Effector memory CD4-positive, alpha-beta T cell (primary cell): Measurements from ENCODE around the gene DOC2B.
"Not testable (repeated sequence)": the region's sequence is repeated elsewhere in the genome, so short reads cannot be mapped to it uniquely, and the experiment has no call there.

Experiments used
- DNase-seq, 3 donors: peaks; one replicate each; pipeline ENCODE4 v3.0.0-alpha.2; 2020
- H3K27ac ChIP-seq: 2 replicates; pipeline ENCODE4 v1.7.0; 2013; ENCODE audit warnings: mild to moderate bottlenecking, low read length, moderate library complexity; ENCODE audit not compliant: insufficient read depth, poor library complexity, severe bottlenecking
- H3K27me3 ChIP-seq: replicated peaks from 2 replicates; pipeline ENCODE4 v1.7.0; 2013; ENCODE audit warnings: mild to moderate bottlenecking, low read length; ENCODE audit not compliant: insufficient read depth, control insufficient read depth, poor library complexity, severe bottlenecking
- H3K36me3 ChIP-seq: 2 replicates; pipeline ENCODE4 v1.7.0; 2013; ENCODE audit warnings: mild to moderate bottlenecking, low read length, moderate library complexity; ENCODE audit not compliant: control insufficient read depth, insufficient read depth
- H3K4me1 ChIP-seq: 2 replicates; pipeline ENCODE4 v1.7.0; 2013; ENCODE audit warnings: low read length, mild to moderate bottlenecking; ENCODE audit not compliant: control insufficient read depth, insufficient read depth, poor library complexity, severe bottlenecking
- H3K4me3 ChIP-seq: 2 replicates; pipeline ENCODE4 v1.7.0; 2013; ENCODE audit warnings: low read length, low read depth, mild to moderate bottlenecking; ENCODE audit not compliant: insufficient read depth, poor library complexity, severe bottlenecking
- H3K9me3 ChIP-seq: 2 replicates; pipeline ENCODE4 v1.7.0; 2013; ENCODE audit warnings: mild to moderate bottlenecking, low read length, moderate library complexity; ENCODE audit not compliant: control insufficient read depth

The DOC2B gene

GRCh38 chr17:210402-210801, 29.0 kb upstream of the DOC2B start:
- H3K4me1 ChIP-seq = no peaks in the 10 kb centered on the region
- no peak for DNase-seq
- no peaks in the 10 kb centered on the region for H3K9me3 ChIP-seq
- H3K4me3 ChIP-seq = no peak overlapping the region
- no peak overlapping the region for H3K27ac ChIP-seq
- no peaks in the 10 kb centered on the region for H3K36me3 ChIP-seq
- no peaks in the 10 kb centered on the region for H3K27me3 ChIP-seq

- H3K4me1 ChIP-seq = no peaks in the 10 kb centered on the region
- no peak for DNase-seq
- H3K27me3 ChIP-seq = no peaks in the 10 kb centered on the region
- no peaks in the 10 kb centered on the region for H3K36me3 ChIP-seq
- H3K27ac ChIP-seq = no peak overlapping the region
- no peaks in the 10 kb centered on the region for H3K9me3 ChIP-seq
- no peak overlapping the region for H3K4me3 ChIP-seq
Measured at GRCh38 chr17:208429-208828, 27.0 kb upstream of the DOC2B start.

DNA sequence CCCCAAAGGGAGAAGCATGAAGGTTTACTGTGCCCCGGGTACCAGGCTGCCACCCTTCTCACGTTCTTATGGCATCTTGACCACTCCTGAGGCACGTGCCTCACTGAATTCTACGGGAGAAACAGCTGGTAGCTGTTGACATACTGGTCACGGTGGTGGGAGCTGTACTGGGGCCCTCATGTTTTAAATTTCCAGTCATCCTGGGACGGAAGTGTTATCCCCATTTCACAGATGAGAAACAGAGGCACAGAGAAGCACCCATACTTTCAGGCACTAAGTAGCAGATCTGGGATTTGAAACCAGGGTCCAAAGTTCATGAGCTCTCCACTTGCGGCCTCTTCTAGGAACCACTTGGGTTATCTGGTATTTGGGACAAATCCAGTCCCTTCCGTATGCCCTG, 26.3 kb upstream of the DOC2B start:
- no peak overlapping the region for H3K4me3 ChIP-seq
- no peaks in the 10 kb centered on the region for H3K36me3 ChIP-seq
- H3K27me3 ChIP-seq = no peaks in the 10 kb centered on the region
- DNase-seq = no peak
- no peaks in the 10 kb centered on the region for H3K9me3 ChIP-seq
- no peaks in the 10 kb centered on the region for H3K4me1 ChIP-seq
- H3K27ac ChIP-seq = no peak overlapping the region

- H3K27me3 ChIP-seq = no peaks in the 10 kb centered on the region
- H3K27ac ChIP-seq = no peak overlapping the region
- DNase-seq = no peak
- H3K4me1 ChIP-seq = no peaks in the 10 kb centered on the region
- H3K36me3 ChIP-seq = no peaks in the 10 kb centered on the region
- H3K9me3 ChIP-seq = no peaks in the 10 kb centered on the region
- no peak overlapping the region for H3K4me3 ChIP-seq
Measured at GRCh38 chr17:206941-207560, 25.6 kb upstream of the DOC2B start.

DNA sequence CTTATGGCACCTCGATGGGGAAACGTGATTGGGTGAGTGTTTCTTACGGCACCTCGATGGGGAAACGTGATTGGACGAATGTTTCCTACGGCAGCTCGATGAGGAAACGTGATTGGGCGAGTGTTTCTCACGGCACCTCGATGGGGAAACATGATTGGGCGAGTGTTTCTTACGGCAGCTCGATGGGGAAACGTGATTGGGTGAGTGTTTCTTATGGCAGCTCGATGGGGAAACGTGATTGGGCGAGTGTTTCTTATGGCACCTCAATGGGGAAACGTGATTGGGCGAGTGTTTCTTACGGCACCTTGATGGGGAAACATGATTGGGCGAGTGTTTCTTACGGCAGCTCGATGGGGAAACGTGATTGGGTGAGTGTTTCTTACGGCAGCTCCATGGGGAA, 25.0 kb upstream of the DOC2B start:
- not testable (repeated sequence) for H3K4me3 ChIP-seq, H3K27ac ChIP-seq

GRCh38 chr17:205817-206216, 24.4 kb upstream of the DOC2B start:
- Histone ChIP-seq H3K36me3 (no peaks in the 10 kb centered on the region), H3K27ac (no peak overlapping the region), H3K4me1 (no peaks in the 10 kb centered on the region), H3K4me3 (no peak overlapping the region), H3K27me3 (no peaks in the 10 kb centered on the region), H3K9me3 (no peaks in the 10 kb centered on the region)
- no peak for DNase-seq

More for the DNA sequence above, 25.0 kb upstream of the DOC2B start:
- H3K9me3 ChIP-seq, H3K4me1 ChIP-seq, DNase-seq, H3K36me3 ChIP-seq, H3K27me3 ChIP-seq: not testable (repeated sequence)

- H3K27ac ChIP-seq = no peak overlapping the region
- no peaks in the 10 kb centered on the region for H3K27me3 ChIP-seq
- no peak for DNase-seq
- no peaks in the 10 kb centered on the region for H3K4me1 ChIP-seq
- H3K9me3 ChIP-seq = no peaks in the 10 kb centered on the region
- no peak overlapping the region for H3K4me3 ChIP-seq
- no peaks in the 10 kb centered on the region for H3K36me3 ChIP-seq
Measured at GRCh38 chr17:205148-205669, 23.8 kb upstream of the DOC2B start.

GRCh38 chr17:204427-205147, 23.1 kb upstream of the DOC2B start:
- H3K36me3 ChIP-seq = no peaks in the 10 kb centered on the region

GRCh38 chr17:202501-202951, 21.1 kb upstream of the DOC2B start:
- Histone ChIP-seq H3K27me3 (peaks cover 7% of the 10 kb centered on the region), H3K9me3 (no peaks in the 10 kb centered on the region), H3K27ac (no peak overlapping the region), H3K4me1 (no peaks in the 10 kb centered on the region), H3K36me3 (no peaks in the 10 kb centered on the region), H3K4me3 (no peak overlapping the region)
- no peak for DNase-seq

More at GRCh38 chr17:204427-205147, 23.1 kb upstream of the DOC2B start:
- no peak overlapping the region for H3K27ac ChIP-seq
- no peak overlapping the region for H3K4me3 ChIP-seq
- H3K9me3 ChIP-seq = no peaks in the 10 kb centered on the region
- H3K4me1 ChIP-seq = no peaks in the 10 kb centered on the region
- no peaks in the 10 kb centered on the region for H3K27me3 ChIP-seq
- no peak for DNase-seq

DNA sequence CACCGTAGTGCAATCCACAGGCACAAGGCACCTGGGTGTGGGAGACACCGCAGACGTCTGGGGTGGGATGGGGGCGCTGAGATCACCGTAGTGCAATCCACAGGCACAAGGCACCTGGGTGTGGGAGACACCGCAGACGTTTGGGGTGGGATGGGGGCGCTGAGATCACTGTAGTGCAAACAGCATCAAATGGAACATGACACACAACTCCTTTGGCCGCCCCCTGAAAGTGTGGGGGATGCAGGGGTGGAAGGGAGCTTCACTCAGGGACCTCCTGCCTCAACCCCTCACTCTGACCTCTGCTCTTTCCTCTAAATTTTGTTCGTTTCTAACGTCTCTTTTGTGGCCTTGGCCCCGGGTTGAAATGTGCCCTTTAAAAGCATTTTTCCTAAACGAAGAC, 20.3 kb upstream of the DOC2B start:
- H3K36me3 ChIP-seq, H3K27me3 ChIP-seq, H3K4me1 ChIP-seq, H3K4me3 ChIP-seq, H3K9me3 ChIP-seq, DNase-seq, H3K27ac ChIP-seq: not testable (repeated sequence)
